Common myeloid progenitor, CD34-positive (primary cell): Measurements from ENCODE around the gene ANK3.
A peak's percentile ranks its signal among the peaks of the same experiment; 100 is the strongest.

Source experiments
- CTCF ChIA-PET: fragments of 350-600 bp; sonication (Branson Sonifier 250); formaldehyde crosslinking; loops from one replicate; lab custom pipeline; 2021; ENCODE audit warnings: antibody characterized with exemption; lab: Charles Lee
- POLR2A ChIA-PET: fragments of 350-600 bp; sonication (Branson Sonifier 250); formaldehyde crosslinking; loops from one replicate; lab custom pipeline; 2021; ENCODE audit warnings: antibody characterized with exemption; lab: Charles Lee
- DNase-seq, 3 donors: peaks; one replicate each; pipeline versions ENCODE4 v3.0.0 to v3.0.0-alpha.2; 2013
- H3K27ac ChIP-seq, 2 experiments: 1 replicate in 1 of 2; 2 replicates in 1 of 2; pipeline ENCODE4 v1.7.0; 2013; ENCODE audit warnings: inconsistent platforms in 2 of 2, low read length in 2 of 2, mild to moderate bottlenecking in 2 of 2, low read depth in 1 of 2, moderate library complexity in 1 of 2; ENCODE audit not compliant: severe bottlenecking in 2 of 2, insufficient read depth in 1 of 2, poor library complexity in 1 of 2
- H3K27me3 ChIP-seq, 5 experiments: replicated peaks in 2 of 5; 1 replicate in 3 of 5; 2 replicates in 2 of 5; pipeline versions ENCODE4 v1.6.1 to v1.7.0; 2013; ENCODE audit warnings: low read length in 4 of 5, mild to moderate bottlenecking in 2 of 5, moderate library complexity in 2 of 5, inconsistent platforms in 1 of 5; ENCODE audit not compliant: insufficient read depth in 5 of 5, control insufficient read depth in 4 of 5
- H3K36me3 ChIP-seq, 4 experiments: 1 replicate in 2 of 4; 2 replicates in 2 of 4; pipeline versions ENCODE4 v1.6.1 to v1.7.0; 2013; ENCODE audit warnings: low read length in 3 of 4, control low read depth in 1 of 4, mild to moderate bottlenecking in 1 of 4; ENCODE audit not compliant: control insufficient read depth in 4 of 4, insufficient read depth in 4 of 4
- H3K4me1 ChIP-seq, 4 experiments: 1 replicate in 3 of 4; 2 replicates in 1 of 4; pipeline versions ENCODE4 v1.6.1 to v1.7.1; 2013; ENCODE audit warnings: low read length in 3 of 4, mild to moderate bottlenecking in 3 of 4, control low read depth in 1 of 4, inconsistent platforms in 1 of 4, moderate library complexity in 1 of 4; ENCODE audit not compliant: control insufficient read depth in 4 of 4, insufficient read depth in 4 of 4; ENCODE audit errors: control extremely low read depth in 1 of 4
- H3K4me3 ChIP-seq, 7 experiments: 1 replicate in 4 of 7; 2 replicates in 3 of 7; pipeline versions ENCODE4 v1.5.1 to v1.7.0; 2013; ENCODE audit warnings: mild to moderate bottlenecking in 7 of 7, low read length in 6 of 7, moderate library complexity in 6 of 7, inconsistent platforms in 2 of 7, low read depth in 2 of 7, control low read depth in 1 of 7; ENCODE audit not compliant: insufficient read depth in 4 of 7, control insufficient read depth in 1 of 7; ENCODE audit errors: extremely low read depth in 1 of 7
- H3K9me3 ChIP-seq, 5 experiments: 1 replicate in 4 of 5; 2 replicates in 1 of 5; pipeline versions ENCODE4 v1.6.1 to v1.7.1; 2013; ENCODE audit warnings: low read length in 4 of 5, mild to moderate bottlenecking in 2 of 5, inconsistent platforms in 1 of 5, low read depth in 1 of 5, moderate library complexity in 1 of 5; ENCODE audit not compliant: control insufficient read depth in 4 of 5, insufficient read depth in 2 of 5; ENCODE audit errors: control extremely low read depth in 1 of 5
- WGBS: methylation state at CpG from one replicate; pipeline ENCODE4 v1.1.5; 2013; ENCODE audit not compliant: insufficient coverage; 5-methylcytosine and 5-hydroxymethylcytosine counted together

Gene ANK3

GRCh38 chr10:59980356-59980755 lies 409.3 kb downstream of the ANK3 start:
- Histone ChIP-seq H3K4me3 (no peak overlapping the region), H3K27ac (no peak overlapping the region), H3K9me3 (peaks cover 0 to 10% (median 3%) of the 10 kb centered on the region in 5 experiments), H3K27me3 (no peaks in the 10 kb centered on the region), H3K36me3 (no peaks in the 10 kb centered on the region), H3K4me1 (no peaks in the 10 kb centered on the region)
- ChIA-PET CTCF (interaction anchor here (1.3 kb wide), 1 partner anchor 9 kb away, joined by 3 read pairs; no protein-coding TSS in a partner anchor), POLR2A (interaction anchor here (1.1 kb wide), 1 partner anchor 164 kb away, joined by 4 read pairs; no protein-coding TSS in a partner anchor)
- 67% methylated on average over 1 of the region's 1 CpG for WGBS
- no peak for DNase-seq

DNA sequence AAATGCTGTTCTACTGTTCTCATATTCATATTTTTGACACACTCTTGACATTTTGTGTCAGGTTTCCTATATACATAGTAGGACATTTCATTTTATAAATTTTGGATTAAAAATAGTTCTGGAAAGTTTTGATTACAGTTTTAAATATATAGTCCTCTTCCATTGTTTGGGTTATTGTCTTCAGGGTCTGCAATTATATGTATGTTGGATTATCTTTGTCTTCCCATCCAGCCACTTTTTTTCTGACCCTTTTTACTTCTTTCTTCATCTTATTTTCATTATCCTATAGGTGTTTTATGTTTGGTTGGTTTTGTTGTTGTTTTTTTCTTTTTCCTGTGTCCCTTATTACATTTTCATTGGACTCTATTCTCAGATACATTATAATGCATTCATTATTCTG lies 412.2 kb downstream of the ANK3 start:
- Histone ChIP-seq H3K4me1 (no peaks in the 10 kb centered on the region), H3K4me3 (no peak overlapping the region), H3K27ac (no peak overlapping the region), H3K27me3 (no peaks in the 10 kb centered on the region), H3K36me3 (no peaks in the 10 kb centered on the region), H3K9me3 (peaks cover 0 to 10% (median 3%) of the 10 kb centered on the region in 5 experiments)
- peak in 1 of 3 donors; percentile 19 for DNase-seq
- ChIA-PET POLR2A (no interaction called here), CTCF (no interaction called here)

DNA sequence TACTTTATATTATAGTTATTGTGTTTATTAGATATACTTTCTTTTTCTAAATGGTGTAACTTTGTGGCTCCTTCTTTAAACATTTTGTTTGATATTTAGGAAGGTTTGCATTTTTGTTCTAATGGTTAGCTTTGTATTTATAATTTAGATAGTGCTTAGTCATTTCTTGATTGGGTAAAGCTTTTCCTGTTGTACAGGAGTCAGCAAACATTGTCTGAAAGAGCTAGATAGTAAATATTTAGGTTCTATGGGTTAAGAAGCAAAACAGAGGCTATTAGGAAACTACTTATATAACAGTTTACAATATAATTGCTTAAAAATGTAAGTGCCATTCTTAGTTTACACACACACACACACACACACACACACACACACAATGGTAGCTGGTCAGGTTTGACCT lies 412.8 kb downstream of the ANK3 start:
- ChIA-PET CTCF (no interaction called here), POLR2A (no interaction called here)
- no peak overlapping the region for H3K27ac ChIP-seq

More for the DNA sequence above, 412.8 kb downstream of the ANK3 start:
- Histone ChIP-seq H3K36me3 (no peaks in the 10 kb centered on the region), H3K4me3 (no peak overlapping the region), H3K4me1 (no peaks in the 10 kb centered on the region), H3K9me3 (peaks cover 0 to 10% (median 3%) of the 10 kb centered on the region in 5 experiments), H3K27me3 (no peaks in the 10 kb centered on the region)
- no peak for DNase-seq
